ENCODE measurements around the gene CMC2.

DNA sequence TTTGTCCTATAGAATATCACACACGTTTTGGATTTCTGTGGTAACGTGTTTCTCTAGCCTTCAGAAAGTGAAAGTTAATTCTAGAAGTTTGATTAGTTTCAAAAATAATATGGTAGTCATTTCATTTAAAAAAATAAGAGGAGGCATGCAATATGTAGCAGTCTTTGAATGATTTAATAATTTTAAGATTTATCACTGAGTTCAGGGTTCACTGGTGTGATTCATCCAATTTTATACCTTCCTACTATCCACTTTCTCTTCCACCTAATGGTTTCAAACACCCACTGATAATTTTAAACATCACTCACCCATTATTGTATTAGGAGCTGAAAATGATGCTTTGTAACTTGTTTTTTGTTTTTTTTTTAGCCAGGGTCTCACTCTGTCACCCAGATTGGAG lies 42.3 kb downstream of the CMC2 start:
- TF ChIP-seq TAF1 (IDR thresholded peaks at IDR 0.05; ENCODE audit: low read depth) (no peak), USF1 (IDR thresholded peaks at IDR 0.05) (no peak), EP300 (IDR thresholded peaks at IDR 0.05; ENCODE audit: borderline replicate concordance) (no peak), CEBPB (IDR thresholded peaks at IDR 0.05) (no peak), FOXM1 (IDR thresholded peaks at IDR 0.05; ENCODE audit: borderline replicate concordance, low read depth) (no peak), TCF12 (IDR thresholded peaks at IDR 0.05; ENCODE audit: low read depth) (no peak), REST (IDR thresholded peaks at IDR 0.05; ENCODE audit: low read depth) (no peak), YY1 (IDR thresholded peaks at IDR 0.05; ENCODE audit: low read depth) (no peak), MAX (IDR thresholded peaks at IDR 0.05) (no peak), CREB1 (IDR thresholded peaks at IDR 0.05; ENCODE audit: low read depth) (no peak), RAD21 (IDR thresholded peaks at IDR 0.05; ENCODE audit: low read depth) (no peak), TEAD4 (IDR thresholded peaks at IDR 0.05) (no peak), ZBTB7A (IDR thresholded peaks at IDR 0.05; ENCODE audit: low read depth) (no peak), NFIC (IDR thresholded peaks at IDR 0.05) (no peak)

Measured in Ishikawa (cell line).